Measurements from ENCODE around the gene MAML1. TPM values are rescaled to one million over a fixed set of nuclear protein-coding genes. Genes with fewer than 3 reads are reported as not detected.

MAML1 gene
- polyA plus RNA-seq, 3 donors: 39.4 to 46.6 (median 45.7) TPM

DNA sequence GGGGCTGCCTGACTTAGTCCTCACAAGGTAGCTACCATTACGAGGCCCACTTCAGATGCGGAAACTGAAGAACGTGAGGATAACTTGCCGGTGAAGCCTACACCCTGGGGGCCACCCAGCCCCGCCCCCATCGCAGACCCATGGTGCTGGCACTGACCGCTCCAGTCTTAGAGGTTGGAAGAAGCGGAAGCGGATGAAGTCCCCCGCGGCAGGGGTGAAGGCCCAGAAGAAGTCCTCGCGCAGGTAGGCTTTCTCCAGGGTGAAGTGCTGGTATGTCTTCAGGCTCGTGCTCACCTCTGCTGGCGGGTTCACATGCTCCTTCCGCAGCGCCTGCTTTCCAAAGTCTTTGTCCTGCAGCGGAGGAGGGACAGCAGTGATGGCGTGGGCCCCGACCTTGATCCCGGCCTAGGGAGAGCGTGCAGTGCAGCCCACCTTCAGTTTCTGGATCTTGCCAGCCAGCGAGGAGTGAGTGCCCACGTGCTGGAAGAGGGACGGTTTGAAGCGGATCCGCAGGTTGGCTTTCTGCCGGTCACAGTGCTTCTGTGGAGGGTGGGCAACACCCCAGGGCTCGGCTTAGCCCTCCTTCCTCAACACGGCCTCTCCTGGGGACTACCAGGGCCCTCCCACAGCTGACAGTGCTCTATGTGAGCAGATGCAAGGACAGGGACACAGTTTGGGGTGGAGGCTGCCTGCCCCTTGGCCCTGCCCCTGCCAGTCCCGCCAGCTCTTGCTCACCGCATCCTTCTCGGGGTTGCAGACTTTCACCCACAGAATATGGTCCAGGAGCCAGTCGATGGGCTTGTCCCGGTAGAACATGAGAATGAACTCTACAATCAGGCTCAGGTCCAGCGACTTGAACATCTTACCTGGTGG lies 66.4 kb downstream of the MAML1 start:
- DNase-seq (ENCODE audit: extremely low read depth in 1 of 11, low read depth in 9 of 11, low spot score in 4 of 11): no peak

DNA sequence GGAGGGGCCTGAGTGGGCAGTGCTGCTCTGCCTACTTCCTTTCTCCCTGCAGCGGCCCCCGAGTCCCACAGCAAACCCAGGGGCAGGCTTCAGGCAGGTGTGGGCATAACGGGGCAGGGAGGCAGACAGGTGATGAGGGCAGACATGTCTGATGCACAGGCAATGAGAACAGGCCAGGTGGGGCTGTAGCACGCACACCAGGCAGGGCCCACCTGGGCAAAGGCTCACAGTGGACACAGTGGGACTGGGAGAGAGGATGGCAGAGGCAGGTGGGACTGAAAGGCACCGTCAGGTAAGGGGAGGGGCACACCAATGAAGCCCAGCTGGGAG lies 67.0 kb downstream of the MAML1 start:
- DNase-seq (ENCODE audit: extremely low read depth in 1 of 11, low read depth in 9 of 11, low spot score in 4 of 11): no peak

DNA sequence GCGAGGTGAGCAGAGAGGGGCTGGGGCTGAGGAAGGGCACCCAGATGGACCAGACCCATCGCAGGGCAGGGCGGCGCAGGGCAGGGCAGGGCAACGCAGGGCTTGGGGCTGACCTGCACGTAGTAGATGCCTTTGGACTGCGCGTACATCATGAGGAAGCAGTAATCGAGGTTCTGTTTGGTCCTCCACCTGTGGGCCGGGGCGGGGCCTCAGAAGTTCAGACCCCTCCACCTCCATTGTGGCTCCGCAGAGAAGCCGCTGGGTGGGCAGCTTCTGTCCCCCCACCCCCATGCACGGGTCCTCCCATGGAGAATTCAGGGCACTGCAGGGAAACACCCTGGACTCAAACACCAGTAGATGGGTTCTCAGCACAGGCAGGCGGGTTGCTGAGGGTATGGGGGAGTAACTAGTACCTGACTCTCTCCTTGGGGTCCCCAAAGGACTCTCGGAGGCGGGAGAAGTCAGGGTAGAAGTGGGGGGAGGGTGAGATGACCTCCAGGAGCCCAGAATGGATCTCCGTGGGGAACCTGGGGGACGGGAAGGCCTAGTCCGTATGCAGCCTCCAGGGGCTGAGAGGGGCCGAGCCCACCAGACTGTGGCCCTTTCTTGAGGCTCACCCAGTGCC lies 67.6 kb downstream of the MAML1 start:
- no peak for DNase-seq (ENCODE audit: extremely low read depth in 1 of 11, low read depth in 9 of 11, low spot score in 4 of 11)

DNA sequence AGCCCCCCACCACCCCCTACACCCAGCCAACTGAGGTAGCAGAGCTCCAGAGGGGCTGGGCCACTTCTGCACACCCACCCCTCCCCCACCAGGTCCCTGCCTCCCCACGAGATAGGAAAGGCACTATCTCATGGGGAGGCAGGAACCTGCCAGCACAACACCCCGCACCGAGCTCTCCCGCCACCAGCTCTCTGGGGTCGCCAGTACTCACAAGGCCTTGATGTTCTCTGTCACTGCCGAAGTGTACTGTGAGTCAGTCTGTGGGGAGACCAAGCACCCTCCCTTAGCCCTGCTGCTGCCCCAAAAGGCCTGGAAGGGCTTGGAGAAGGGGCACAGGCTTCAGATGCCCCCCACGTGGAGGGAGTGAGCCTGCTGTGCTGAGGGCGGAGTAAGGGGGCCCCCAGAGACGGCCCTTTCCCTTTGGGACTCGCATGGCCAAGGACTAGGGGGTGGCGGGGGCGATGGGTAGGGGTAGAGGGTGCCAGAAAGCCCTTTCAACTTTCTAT lies 68.1 kb downstream of the MAML1 start:
- DNase-seq (ENCODE audit: extremely low read depth in 1 of 11, low read depth in 9 of 11, low spot score in 4 of 11): no peak

DNA sequence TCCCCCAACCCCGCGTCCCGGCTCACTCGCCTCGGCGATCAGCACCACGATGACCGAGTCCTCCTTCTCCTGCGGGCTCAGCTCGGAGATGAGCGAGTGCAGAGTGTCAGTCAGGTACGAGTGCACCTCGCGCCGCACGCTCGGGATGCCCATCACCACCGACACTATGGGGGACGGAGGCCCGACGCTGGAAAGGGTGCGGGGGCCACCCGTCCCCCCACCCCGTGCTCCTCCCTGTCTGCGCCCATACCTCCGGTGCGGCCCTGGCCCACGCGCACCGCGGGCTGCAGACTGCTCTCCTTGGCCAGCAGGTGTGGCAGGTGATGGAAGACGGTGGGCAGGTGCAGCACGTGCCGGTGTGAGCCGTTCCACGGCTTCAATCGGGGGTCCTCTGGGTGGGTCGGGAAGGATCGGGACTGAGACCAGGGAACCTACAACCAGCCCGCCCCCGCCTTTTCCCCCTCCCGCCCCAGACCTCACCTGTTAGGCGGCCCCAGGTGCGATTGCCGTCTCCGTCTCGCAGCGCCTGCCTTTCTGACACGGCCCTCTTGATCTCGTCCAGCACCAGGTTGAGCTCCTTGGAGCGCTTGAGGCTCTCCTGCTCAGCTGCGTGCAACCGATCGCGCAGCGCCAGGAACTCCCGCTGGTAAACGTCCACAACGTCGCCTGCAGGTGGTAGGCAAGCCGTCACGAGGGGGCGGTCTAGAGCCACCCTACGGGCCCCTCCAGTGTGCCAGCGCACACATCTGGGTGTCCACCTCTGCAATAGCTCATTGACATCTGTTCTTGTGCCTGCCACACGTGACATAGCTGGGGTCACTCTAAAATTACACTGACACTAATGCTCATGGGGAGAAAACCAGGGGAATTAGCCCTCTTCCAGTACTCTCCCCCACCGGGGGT lies 68.9 kb downstream of the MAML1 start:
- peak in 2 of 11 donors; percentile 70 to 71 for DNase-seq (ENCODE audit: extremely low read depth in 1 of 11, low read depth in 9 of 11, low spot score in 4 of 11)

DNA sequence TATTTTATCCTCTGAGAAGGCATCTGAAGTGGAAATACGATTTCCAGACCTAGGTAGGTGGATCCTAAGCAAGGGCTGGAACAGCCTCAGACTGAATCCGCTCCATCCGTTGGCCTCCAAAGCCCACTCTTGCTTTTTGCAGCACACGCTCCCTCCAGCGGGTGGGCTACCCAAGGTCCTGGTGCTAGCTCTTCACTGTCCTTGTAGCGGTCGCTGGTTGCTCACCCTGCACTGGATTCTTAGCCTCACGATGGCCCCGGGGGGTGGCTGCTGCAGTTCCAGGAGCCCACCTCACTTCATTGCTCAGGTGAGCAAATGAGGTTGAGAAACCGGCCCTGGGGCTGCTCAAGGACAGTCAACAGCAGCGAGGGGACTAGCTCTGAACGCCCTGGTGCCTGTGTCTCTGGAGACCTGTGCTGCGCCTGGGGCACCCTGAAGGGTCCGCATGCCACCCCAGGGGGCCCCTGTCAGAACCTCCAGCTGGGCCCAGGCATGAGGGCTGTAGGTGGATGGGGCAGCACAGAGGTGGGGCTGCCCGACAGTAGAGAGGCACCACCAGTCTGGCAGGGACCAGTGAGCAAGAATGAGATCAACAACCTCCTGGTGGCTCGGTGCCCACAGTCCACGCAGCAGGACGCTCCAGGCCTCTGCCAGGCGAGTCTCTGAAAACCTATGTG lies 69.7 kb downstream of the MAML1 start:
- no peak for DNase-seq (ENCODE audit: extremely low read depth in 1 of 11, low read depth in 9 of 11, low spot score in 4 of 11)

DNA sequence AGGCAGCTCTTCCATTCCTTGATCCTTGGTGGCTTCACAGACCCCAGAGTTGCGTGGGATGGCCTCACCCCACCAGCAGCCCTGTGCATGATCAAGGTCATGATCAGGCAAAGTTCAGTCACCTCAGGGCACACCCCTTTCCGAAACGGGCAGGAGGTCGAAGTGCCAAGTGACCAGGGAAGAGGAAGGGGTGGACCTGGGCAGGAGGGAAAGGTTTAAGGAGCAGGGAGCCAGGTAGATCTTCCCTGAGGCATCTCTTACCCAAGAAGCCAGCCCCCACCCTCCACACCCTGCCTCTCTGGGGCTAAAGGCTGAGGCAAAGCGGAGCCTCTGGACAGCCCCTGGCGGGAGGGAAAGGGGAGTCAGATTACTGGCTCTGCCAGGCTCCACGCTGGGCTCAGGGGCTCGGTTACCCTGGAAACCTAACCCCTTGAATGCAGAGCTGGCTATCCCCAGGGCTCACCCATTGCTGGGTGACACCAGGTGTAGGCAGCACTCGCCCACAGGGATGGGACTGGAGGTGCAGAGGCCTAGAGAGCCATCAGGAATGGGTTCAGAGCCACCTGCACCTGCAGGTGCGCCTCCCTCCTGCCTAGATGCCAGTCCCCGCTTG lies 70.4 kb downstream of the MAML1 start:
- no peak for DNase-seq (ENCODE audit: extremely low read depth in 1 of 11, low read depth in 9 of 11, low spot score in 4 of 11)

DNA sequence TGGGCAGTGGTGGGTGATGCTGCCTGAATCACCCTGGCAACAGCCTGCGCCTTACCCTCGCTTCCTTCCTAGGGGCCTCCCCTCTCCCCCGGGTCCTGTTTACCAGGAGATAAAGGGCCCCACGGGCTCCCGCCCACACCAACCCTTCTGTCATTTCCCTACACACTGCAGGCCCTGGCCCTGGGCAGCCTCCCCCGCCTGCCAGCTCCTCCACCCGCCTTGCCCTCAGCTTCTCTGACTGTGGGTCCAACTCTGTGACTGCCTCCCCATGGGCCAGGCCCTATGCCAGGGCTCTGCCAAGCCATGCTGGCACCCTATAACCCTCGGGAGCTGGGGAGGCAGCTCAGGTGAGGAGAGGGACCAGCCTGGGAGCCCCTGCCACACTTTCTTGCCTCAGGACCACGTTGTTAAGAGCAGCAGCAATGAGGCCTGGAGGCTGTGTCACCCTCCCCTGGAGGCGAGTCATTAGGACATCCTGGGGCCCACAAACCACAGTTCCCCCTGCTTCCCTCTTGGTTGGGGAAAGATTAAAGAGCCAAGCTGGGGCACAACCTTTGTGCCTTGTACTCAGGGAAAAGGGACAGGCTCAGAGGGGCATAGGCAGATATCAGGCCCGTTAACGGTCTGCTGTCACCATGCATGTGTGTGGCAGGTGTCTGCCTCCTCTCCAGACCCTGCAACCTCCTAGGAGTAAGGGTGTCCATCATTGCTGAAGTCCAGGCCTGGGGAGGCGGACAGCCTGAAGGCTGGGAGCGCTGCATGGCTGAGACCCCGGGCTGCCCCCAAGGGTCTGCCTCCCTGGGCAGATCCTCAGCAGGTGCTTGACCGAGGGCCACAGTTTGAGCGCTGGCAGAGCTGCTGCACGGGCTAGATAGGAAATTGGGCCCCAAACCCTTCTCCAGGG lies 71.3 kb downstream of the MAML1 start:
- no peak for DNase-seq (ENCODE audit: extremely low read depth in 1 of 11, low read depth in 9 of 11, low spot score in 4 of 11)

DNA sequence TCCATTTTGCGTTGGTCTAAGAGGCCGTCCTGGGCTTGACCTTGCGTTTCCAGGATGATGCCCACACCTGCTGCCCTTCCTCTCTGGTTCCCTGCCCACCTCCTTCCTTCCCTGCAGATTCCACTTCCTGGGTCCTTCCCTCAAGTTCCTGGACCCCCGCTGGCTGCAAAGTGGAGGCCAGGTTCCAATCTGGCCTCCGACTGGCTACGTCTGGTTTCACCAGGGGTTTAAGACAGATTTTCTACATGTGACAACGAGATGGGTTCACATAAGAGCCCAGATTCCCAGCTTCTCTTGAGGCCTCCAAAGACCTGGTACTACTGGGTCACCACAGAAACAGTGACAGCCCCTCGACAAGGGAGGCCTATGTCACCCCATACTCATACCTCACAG lies 71.9 kb downstream of the MAML1 start:
- DNase-seq (ENCODE audit: extremely low read depth in 1 of 11, low read depth in 9 of 11, low spot score in 4 of 11): no peak

DNA sequence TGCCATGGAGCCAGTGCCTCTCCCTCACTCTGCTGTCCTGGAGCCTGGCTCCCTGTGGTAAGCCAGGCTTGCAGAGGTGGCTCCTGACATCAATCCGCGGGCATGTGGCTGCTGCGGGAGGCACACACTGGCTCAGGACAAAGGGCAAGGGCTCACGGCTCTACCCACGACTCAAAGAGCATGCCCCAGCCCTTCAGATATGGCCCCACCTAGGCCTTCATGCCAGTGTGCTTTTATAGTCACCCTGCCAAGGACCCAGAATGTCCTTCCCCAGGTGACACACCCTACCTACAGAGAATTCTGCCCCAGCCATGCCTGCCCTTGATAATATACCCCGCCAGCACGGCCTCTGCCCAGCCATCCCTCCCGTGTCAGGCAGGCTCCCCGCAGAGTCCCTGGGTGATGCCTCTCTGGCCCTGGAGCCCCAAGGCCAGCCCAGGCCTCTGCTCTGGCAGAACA lies 72.5 kb downstream of the MAML1 start:
- DNase-seq (ENCODE audit: extremely low read depth in 1 of 11, low read depth in 9 of 11, low spot score in 4 of 11): no peak

DNA sequence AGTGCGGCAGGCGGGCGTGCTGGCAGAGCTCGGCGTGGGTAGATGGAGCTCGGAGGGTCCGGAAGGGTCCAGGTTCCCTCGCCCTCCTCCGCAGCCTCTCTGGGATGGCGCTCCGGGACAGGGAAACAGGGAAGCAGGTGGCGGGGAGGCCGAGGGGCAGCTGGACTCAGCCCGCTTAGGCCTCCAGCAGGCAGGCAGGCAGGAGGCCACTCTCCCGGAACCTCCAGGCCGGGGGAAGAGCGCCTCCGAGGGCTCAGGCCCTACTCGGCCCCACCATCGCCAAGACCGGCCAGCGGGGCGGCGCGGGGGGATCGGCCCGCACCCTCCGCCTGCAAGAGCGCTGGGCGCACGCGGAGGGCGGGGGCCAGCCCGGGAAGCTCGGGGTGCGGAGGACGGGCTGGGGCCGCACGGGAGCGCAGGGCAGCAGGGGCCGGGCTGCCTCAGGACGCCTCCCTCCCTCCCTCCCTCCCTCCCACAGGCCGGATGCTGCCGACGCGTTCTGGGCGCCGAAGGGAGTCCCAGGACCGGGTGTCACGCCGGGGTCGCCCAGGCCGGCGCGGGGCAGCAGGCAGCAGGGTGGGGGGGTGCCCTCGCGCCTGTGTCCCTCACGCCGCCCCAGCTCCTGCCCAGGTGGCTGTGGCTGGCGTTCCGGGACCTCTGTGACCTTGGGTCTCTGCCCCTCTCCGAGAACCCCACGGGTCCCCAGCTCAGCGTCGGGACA lies 73.1 kb downstream of the MAML1 start:
- no peak for DNase-seq (ENCODE audit: extremely low read depth in 1 of 11, low read depth in 9 of 11, low spot score in 4 of 11)

DNA sequence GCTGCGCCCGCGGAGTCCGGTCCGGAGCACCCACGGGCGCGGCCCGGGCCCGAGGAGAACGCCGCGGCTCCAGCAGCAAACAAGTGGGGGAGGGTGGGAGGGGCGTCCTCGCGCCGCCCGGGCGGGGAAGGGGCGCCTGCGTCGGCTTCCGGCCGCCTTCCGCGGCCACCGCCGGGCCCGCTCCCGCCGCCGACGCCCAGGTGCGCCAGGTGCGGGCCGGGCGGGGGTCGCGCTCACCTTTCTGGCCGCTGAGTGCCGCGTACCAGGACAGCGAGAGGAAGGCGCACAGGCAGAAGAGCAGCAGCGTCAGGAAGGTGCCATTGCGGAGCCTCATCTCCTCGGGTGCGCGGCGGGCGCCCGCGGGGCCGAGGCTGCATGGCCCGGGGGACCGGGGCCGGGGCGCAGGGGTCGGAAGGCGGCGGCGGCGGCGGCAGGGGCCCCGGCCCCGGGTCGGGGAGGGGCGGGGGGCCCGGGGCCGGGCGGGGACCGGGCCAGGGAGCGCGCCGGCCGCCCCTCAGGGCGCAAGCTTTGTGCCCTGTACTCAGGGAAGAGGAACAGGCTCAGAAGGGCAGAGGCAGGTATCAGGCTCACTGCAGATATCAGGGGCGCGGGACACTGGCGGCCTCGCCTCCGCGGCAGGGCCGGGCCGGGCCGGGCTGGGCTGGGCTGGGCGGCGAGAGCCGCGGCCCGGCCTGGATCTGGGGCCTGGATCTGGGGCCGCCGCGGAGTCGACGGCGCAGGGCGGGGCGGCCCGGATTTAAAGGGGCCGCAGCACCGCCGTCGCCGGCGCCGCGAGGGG lies 73.8 kb downstream of the MAML1 start, which contains the start of gene MGAT4B:
TSS of gene MGAT4B (minus strand) at position 617 of the 799 bp plus-strand sequence. CDS start at position 334, 283 bp downstream.
- peak in 2 of 11 donors; percentile 69 to 76 for DNase-seq (ENCODE audit: extremely low read depth in 1 of 11, low read depth in 9 of 11, low spot score in 4 of 11)

DNA sequence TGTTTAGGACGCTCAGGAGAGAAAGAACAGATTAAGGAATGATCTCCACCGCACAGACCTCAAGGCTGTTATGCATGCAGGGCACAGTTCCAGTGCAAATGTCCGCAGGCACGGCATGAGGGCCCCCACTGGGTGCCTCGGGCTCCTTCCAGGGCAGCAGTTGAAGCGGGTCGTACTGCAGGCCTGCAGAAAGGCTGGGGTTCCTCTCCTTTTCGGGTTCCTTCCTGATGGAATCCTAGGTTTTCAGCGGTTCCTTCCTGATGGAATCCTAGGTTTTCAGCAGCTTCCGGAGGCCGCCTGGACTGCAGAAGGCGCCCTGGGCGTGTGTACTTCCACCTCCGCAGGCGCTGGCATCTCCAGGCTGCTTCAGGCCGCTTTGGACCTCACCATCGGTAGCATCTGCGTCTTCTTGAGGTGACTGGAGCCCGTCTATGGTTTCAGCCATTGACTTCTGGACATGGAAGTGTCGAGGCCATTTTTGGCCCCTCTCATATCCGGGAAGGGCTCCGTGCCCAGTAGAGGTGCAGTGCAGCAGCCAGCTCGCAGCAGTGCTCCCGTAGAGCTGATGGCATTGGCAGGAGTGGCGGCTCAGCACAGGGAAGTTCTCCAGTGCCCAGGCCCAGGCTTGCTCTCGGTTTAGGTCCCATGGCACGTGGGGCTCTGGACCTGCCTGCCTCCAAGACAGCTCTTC lies 79.7 kb downstream of the MAML1 start:
- no peak for DNase-seq (ENCODE audit: extremely low read depth in 1 of 11, low read depth in 9 of 11, low spot score in 4 of 11)

DNA sequence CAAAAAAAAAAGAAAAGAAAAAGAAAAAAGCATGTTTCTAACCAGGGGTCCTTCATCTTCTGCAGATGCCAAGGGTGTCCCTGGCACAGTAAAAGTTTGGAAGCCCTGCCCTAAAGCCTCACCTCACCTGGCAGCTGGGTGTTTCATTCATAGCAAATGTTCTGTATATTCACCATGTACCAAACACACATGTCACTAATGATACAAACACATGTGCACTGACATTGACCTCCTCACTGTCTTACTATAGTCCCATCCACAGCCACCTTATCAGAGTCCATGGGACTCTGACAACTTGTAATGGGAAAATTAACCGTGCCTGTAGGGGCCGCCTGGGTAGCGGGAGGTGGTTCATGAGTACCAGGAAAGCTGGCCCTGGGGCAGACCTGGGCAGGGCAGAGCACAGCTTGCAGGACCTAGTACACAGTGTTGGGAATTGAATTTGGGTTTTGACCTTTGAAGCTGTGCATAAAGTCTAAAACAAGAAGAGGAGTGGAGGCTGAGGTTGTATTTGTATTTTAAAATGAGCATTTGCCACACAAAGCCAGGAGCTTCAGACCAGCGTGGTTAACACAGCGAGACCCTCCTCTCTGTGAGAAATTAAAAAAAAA lies 80.5 kb downstream of the MAML1 start:
- no peak for DNase-seq (ENCODE audit: extremely low read depth in 1 of 11, low read depth in 9 of 11, low spot score in 4 of 11)

DNA sequence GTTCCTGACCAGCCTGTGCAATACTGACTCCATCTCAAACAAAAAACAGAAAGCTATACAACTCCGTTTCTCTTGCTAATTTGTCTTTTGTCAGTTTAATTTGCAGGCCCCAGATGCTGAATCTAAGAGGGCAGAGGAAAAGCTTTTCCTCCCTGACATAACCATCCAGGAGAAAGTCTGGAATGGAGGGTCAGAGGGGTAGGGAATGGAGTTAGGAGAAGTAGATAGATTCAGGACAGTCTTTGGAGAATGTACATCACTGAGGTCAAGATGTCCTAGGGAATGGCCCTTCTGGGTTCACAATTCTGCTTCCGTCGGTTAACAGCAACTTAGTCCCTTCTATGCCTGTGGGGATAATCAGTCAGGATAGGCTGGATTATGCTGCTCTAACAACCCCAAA lies 81.5 kb downstream of the MAML1 start:
- DNase-seq (ENCODE audit: extremely low read depth in 1 of 11, low read depth in 9 of 11, low spot score in 4 of 11): no peak
